HG03442 (cell line): Measurements from ENCODE around the gene ABTB2.

Experiments
- ATAC-seq: cut with Tn5 transposase; IDR thresholded peaks from one replicate; pipeline ENCODE4 v1.9.1; 2021; ENCODE audit warnings: mild to moderate bottlenecking, moderate library complexity; ENCODE audit not compliant: unreplicated experiment

Gene ABTB2

GRCh38 chr11:34363363-34364084 is 5.7 kb upstream of the ABTB2 start:
- no peak for ATAC-seq

GRCh38 chr11:34360046-34360445 is 2.2 kb upstream of the ABTB2 start:
- ATAC-seq = no peak

- no peak for ATAC-seq
These were observed 1.7 kb upstream of the ABTB2 start for GRCh38 chr11:34359548-34359891.

GRCh38 chr11:34358728-34359547 is 1.1 kb upstream of the ABTB2 start:
- no peak for ATAC-seq

GRCh38 chr11:34358258-34358727 is 483 bp upstream of the ABTB2 start:
- no peak for ATAC-seq

GRCh38 chr11:34356913-34357700 is 703 bp downstream of the ABTB2 start:
- ATAC-seq = peak; percentile 19

GRCh38 chr11:34356576-34356912 is 1.3 kb downstream of the ABTB2 start:
- ATAC-seq = no peak

GRCh38 chr11:34356130-34356529 is 1.7 kb downstream of the ABTB2 start:
- ATAC-seq = no peak

GRCh38 chr11:34355726-34356125 is 2.1 kb downstream of the ABTB2 start:
- no peak for ATAC-seq

- no peak for ATAC-seq
These were observed 3.0 kb downstream of the ABTB2 start for GRCh38 chr11:34354782-34355181.

- ATAC-seq = no peak
These were observed 3.9 kb downstream of the ABTB2 start for GRCh38 chr11:34353881-34354280.

- ATAC-seq = peak; percentile 64
These were observed 5.9 kb downstream of the ABTB2 start for GRCh38 chr11:34351687-34352469.

- ATAC-seq = no peak
These were observed 6.8 kb downstream of the ABTB2 start for GRCh38 chr11:34351051-34351450.

GRCh38 chr11:34349882-34350281 is 7.9 kb downstream of the ABTB2 start:
- no peak for ATAC-seq

GRCh38 chr11:34348919-34349318 is 8.9 kb downstream of the ABTB2 start:
- ATAC-seq = no peak

GRCh38 chr11:34348096-34348495 is 9.7 kb downstream of the ABTB2 start:
- ATAC-seq = no peak

- no peak for ATAC-seq
These were observed 11.3 kb downstream of the ABTB2 start for GRCh38 chr11:34346551-34346950.

GRCh38 chr11:34345991-34346480 is 11.8 kb downstream of the ABTB2 start:
- ATAC-seq = no peak

- no peak for ATAC-seq
These were observed 12.3 kb downstream of the ABTB2 start for GRCh38 chr11:34345540-34345876.

GRCh38 chr11:34344768-34345539 is 12.9 kb downstream of the ABTB2 start:
- no peak for ATAC-seq
